ENCODE measurements around the gene PCLO.

- TF ChIP-seq, protein P1, sequence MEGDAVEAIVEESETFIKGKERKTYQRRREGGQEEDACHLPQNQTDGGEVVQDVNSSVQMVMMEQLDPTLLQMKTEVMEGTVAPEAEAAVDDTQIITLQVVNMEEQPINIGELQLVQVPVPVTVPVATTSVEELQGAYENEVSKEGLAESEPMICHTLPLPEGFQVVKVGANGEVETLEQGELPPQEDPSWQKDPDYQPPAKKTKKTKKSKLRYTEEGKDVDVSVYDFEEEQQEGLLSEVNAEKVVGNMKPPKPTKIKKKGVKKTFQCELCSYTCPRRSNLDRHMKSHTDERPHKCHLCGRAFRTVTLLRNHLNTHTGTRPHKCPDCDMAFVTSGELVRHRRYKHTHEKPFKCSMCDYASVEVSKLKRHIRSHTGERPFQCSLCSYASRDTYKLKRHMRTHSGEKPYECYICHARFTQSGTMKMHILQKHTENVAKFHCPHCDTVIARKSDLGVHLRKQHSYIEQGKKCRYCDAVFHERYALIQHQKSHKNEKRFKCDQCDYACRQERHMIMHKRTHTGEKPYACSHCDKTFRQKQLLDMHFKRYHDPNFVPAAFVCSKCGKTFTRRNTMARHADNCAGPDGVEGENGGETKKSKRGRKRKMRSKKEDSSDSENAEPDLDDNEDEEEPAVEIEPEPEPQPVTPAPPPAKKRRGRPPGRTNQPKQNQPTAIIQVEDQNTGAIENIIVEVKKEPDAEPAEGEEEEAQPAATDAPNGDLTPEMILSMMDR (IDR thresholded peaks at IDR 0.05), result no peak
- TF ChIP-seq POLR2A (IDR thresholded peaks at IDR 0.05), result no peak
Measured at GRCh38 chr7:82755705-82756551, 406.8 kb downstream of the PCLO start.
